Activated CD8-positive, alpha-beta memory T cell treated with anti-CD3 and anti-CD28 coated beads for 48 hours (primary cell): ENCODE measurements around the gene CHST12.
"Not testable (repeated sequence)": the region's sequence is repeated elsewhere in the genome, so short reads cannot be mapped to it uniquely, and the experiment has no call there.

Experiments used
- DNase-seq, 3 experiments: peaks; one replicate each; pipeline ENCODE4 v3.0.0-alpha.2; 2020; ENCODE audit warnings: low read depth in 2 of 3, low spot score in 2 of 3

Gene CHST12

DNA sequence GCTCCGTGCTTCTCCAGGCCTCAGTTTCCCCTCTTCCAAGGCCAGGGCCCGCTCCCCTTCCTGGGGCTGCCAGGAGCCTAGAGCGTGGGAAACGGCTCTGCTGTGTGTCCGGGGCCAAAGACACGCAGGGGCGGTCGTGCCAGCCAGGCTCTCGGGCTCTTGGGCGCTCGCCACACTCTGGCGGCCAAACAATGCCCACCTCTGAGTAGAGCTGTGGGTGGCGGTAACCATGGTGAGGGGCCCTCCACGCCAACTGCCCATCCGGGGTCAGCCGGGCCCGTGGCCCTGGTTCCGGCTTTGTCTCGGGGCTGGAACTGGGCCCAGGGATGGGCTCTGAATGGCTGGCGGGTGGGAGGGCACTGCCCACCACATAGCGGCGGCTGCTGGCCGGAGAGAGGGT lies 56.8 kb downstream of the CHST12 start:
- no peak for DNase-seq

DNA sequence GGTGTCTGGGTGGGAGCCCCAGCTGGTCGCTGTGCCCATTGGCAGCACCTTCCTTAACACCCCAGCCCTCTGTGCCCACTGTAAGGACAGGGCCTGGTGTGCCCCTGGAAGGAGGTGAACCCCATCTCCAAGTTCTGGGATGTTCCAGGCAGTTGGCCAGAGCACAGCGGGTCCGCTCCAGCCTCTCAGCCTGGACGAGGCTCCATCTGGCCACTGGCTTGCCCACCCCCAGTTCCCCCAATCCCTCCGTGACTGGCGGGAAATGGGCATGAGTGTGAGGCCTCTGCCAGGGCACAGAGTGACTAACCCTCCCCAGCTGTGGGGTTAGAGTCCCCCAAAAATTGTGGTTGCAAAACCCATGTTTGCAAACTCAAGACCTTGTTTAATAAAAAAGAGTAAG lies 57.2 kb downstream of the CHST12 start:
- DNase-seq, result no peak

DNA sequence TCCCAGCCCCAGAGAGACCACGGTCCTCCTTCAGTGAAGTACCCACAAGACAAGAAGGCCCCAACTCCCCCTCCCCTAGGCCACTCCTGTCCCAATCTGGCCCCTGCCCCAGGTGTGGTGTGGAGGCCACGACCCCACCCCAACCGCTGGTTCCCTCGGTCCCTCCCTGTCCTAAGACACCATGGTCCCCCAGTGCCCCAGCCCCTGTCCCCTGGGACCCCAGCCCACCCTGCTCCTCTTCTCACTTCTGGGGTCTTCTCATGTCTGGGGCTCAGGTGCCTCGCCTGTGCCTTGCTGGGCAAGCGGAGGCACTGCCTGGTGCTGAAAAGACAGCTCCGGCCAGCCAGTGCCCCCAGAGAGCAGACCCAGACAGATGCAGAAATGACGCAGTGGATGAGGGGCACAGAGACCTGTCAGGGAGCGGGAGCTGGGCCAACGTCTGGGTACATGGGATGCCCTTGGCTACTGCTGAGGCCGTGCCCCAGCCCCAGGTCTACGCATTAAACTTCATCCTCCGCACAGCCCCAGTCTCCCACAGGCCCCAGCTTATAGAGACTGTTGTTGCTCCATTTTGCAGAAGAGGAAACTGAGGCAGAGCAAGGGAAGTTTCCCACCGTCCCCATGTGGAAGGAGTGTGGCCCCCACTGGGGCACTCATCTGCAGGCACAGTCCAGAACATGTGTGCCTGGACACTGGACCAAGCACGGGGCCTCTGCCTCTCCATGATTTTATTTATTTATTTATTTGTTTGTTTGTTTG lies 58.0 kb downstream of the CHST12 start:
- no peak for DNase-seq

DNA sequence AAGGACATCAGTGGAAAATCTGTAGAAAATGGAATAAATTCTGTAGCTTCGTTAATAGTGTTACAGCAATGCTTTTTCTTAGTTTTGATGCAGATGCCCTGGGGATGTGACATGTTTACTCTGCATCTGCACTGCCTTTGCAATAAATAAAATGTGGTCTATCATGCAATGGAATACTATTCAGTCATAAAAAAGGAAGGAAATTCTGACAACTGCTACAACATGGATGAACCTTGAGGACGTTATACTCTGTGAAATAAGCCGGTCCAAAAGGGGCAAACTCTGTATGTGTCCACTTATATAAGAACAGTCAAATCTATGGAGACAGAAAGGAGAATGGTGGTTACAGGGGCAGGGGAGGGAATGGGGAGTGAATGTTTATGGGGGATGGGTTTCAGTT lies 59.3 kb downstream of the CHST12 start:
- no peak for DNase-seq

DNA sequence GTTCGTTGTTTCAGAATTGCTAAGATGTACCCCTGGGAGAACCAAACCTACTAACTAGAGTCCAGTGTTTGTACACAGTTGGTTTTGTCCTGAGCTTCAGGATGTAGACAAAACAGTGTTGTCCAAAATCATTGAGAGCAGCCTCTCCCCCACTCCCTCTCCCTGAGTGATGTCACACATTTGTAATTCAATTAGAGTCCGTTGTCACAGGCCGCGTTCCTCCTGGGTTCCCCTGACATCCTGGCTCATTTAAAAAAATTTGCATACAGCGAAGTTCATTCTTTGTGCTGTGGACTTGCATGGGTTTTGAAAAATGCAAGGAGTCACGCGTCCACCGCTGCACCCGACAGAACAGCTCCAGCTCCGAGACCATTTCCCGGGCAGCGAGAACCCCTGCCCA lies 62.5 kb downstream of the CHST12 start:
- DNase-seq, result no peak

DNA sequence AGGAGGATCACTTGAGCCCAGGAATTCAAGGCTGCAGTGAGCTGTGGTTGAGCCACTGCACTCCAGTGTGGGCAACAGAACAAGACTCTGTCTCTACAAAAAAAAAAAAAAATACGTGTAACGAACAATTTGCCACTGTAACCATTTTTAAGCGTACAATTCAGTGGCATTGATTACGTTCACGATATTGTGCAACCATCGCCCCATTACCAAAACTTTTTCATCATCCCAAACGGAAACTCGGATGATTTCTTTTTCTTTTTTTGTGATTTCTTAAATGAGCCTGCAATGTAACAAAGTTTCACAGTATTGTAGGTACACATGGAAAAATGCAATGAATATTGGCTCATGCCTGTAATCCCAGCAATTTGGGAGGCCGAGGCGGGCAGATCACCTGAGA lies 63.3 kb downstream of the CHST12 start:
- DNase-seq, result no peak

DNA sequence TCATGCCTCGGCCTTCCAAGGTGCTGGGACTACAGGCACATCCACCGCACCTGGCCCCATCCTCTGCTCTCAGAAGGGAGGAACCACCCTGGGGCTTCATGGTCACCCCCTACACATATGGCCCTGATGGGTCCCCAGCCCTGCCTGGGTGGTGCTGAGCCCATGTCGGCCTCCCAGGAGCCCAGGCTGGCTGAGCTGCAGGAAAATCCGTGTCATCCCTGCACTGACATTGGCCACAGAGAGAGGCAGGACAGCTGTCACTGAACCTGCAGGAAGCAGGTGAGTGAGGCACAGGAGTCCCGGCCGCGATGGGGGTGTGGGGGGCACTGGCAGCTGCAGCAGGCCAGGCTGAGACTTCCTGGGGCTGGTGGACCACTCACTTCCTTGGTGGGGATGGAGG lies 64.8 kb downstream of the CHST12 start:
- no peak for DNase-seq

DNA sequence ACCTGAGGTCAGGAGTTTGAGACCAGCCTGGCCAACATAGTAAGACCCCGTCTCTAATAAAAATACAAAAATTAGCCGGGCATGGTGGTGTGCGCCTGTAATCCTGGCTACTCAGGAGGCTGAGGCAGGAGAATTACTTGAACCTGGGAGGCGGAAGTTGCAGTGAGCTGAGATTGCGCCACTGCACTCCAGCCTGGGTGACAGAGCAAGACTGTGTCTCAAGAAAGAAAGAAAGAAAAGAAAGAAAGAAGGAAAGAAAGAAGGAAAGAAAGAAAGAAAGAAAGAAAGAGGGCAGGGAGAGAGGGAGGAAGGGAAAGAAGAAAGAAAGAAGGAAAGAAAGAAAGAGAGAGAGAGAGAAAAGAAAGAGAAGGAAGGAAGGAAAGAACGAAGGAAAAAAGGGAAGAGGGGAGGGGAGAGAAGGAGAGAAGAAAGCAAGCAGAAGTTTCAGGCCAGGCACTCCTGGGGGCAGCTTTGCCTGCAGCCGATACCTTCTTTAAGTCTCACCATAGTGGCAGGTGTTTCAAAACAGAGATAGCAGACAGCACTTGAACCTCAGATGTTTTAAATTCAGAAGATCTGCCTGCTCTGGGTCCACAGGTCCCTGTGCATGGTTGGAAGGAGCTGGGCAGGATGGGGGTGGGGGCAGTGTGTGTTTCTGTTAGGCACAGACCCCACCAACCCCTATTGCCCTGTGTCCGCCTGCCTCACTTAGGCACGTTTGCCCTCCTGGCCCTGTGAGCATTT lies 66.2 kb downstream of the CHST12 start:
- not testable (repeated sequence) for DNase-seq

DNA sequence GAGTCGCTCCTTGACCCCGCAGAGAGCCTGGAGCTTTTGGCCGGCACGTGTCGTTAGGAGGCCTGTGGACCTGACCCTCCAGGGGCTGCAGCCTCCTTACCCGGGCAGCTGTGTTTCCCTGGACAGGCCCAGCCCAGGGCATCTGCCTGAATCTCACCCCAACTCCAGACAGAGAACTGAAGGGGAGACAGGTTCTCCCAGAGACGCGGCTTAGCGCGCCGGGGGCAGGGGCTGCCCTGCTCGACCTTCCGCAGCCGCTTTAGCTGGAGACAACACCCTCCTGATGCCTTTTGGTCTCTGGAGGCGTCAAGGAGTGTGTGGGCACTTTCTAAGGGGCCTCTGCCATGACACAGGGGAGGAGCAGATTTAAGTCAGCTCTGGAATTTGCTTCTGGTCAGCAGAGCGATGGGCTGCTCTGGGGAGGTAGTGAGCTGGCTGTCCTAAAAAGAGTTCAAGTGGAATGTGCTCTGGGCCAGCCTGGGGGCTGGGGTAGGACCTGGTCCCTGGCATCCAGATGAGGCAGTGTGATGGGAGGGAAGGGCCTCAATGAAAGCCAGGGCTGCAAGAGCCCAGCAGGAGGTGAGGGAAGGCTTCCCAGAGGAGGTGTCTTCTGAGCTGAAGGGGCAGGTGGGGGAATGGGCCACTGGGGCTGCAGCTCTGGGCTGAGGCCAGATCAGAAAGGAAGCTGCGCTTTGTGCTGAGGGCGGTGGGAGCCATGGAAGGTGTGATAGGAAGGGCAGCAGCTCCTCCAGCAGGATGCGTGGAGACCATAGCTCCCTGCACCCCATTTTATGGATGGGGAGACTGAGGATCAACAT lies 67.0 kb downstream of the CHST12 start:
- no peak for DNase-seq

DNA sequence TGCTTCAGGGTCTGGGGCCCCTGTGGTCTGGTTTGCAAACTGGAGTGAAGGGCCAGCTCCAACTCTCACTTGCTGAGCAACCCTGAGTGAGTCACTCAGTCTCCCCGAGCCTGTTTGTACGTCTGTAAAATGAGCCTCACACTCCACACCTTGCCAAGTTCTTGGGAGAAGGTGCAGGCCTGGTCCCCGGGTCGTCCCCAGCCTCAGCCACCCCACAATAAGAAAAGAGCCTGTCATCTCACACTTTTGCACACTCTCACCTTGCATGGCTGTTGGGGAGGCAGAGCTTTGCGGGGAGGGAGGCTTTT lies 67.6 kb downstream of the CHST12 start:
- DNase-seq, result no peak

DNA sequence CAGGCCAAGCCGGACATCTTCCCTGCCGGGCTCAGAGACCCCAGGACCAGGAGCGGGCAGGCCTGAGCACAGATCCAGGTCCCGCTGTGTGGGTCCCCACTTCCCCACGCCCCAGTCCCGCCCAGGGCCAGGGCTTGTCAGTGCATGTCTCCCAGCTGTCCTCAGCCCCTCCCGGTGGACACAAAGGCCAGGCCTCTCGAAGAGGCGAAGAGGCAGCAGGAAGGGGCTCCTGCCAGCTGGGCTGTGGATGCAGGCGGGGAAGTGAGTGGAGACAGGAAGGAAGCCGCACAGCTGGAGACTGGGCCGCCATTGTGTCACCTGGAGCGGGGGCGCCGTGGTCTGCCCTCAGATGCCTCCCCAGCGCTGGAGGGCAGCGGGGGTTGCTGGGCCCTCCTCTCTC lies 68.0 kb downstream of the CHST12 start:
- DNase-seq, result no peak

DNA sequence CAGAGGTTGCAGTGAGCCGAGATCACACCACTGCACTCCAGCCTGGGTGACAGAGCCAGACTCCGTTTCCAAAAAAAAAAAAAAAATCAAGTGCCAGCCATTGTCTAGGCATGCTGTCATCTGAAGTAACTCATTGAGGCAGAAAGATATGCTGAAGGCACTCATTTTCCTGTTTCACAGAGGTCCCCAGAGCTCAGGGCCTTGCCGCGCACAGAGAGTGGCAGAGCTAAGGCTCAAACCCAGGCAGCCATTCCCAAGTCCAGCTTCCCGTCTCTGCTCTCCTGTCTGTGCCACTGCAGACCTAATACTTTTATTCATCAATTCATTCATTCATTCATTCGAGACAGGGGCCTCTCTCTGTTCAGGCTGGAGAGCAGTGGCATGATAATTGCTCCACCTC lies 69.3 kb downstream of the CHST12 start:
- no peak for DNase-seq

DNA sequence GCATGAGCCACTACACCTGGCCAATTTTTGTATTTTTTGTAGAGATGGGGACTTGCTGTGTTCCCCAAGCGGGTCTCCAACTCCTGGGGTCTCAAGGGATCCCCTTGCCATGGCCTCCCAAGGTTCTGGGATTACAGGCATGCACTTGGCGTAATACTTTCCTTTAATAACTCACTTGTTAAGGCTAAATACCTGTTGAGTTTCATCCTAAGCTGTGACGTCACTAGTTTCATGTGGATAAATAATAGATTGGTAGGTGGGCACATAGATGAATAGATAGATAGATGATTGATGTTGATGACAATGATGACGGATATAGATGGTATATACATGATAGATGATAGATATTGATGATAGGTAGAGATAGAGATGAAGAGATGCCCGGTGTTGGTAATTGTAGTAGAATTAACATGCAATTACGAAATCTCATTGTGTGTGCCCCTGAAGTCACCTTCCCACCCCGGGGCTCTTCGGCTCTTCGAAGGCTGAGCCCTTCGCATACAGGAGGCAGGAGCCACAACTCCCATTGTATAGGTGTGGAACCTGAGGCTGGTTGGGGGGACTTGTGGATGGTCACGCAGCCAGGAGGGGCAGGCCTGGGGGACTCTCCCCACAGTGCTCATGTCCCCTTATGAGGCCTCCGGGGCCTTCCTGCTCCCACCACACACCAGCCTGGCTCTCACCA lies 70.2 kb downstream of the CHST12 start:
- DNase-seq, result no peak

DNA sequence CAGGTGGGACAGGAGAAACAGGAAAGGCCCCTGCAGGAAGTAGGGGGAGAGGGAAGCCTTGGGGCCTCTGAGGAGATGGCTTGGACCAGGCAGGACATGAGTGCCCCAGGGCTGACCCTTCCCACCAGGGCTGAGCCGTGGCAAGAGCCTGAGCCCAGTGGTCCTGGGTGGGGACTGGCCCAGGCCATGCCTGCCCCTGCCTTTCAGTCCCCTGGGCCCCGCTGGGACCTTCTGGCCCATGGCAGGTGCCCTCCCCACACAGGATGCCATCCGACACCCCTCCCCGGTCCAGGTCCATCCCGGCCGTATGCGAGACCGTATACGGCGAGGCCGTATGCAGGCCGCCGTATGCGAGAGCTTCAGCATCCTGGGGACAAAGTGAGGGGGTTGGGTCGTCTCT lies 70.8 kb downstream of the CHST12 start:
- no peak for DNase-seq

DNA sequence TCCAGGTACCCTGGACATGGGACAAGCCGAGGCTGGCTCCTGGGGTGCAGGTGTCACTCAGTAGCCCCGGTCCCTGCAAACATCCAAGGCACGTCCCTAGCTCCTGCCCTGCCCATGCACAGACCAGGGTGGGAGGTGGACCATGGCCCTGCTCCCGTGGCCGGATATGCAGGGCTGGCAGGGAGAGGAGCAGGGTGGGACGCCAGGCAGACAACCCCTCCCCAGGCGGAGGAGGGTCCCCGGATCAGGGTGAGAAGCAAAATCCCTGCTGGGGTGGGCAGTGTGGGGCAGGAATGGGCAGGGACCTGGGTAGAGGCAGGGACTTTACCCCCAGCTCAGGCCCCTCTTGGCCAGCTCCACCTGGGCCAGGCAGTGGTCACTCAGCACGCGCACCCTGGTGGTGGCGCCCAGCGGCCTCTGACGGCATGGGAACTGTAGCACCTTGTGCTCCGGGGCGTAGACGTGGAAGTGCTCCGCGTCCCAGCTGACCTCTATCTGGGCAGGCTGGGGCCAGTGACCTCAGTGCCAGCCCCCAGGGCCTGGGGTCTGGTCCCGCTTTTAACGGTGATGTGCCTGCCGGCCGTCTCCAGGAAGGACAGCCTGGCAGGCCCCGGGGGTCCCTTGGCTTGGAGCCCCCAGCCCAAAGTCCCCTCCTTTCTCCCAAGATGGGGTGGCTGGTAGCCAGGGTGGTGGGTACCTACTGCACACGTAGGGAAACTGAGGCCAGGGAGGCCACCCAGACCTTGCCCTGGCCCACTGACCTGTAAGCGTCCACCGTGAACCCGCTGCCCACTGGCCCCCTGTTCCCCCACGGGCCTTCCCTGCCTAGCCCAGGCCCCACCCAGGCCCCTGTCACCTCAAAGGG lies 71.6 kb downstream of the CHST12 start:
- no peak for DNase-seq

DNA sequence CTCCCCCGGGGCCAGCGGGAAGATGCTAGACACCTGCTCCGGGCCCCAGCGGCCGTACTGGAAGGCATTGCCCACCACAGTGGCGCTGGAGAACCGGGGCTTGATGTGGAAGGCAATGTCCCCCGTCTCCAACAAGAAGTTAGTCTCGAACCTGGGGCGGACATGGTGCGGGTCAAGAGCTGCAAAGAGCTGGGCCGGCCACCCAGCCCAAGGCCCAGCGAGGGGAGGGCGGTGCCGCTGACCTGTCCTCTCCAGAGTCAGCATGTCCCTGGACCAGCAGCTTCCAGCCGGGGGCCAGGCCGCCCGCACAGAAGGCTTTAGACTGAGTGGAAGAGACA lies 72.2 kb downstream of the CHST12 start:
- DNase-seq, result no peak

DNA sequence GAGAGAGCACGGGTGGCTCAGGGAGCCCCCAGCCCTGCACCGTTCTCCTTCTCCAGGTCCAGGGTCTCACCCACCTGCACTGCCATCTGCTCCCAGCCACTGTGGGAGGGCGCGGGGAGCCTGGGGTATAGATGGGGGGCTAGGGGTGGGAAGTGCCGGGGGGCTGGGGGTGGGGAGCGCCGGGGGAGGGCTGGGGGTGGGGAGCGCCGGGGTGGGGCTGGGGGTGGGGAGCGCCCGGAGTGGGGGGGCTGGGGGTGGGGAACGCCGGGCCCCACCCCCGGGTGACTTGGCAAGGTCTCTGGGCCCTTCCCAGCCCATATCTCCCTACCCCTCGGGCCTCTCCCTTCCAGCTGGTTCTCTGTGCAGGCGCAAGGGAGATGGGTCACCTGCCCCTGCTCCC lies 72.9 kb downstream of the CHST12 start, which contains the start of gene GRIFIN:
GRIFIN (minus strand) TSS at position 101 of the 400 bp plus-strand sequence; CDS start at position 86, 15 bp downstream.
- DNase-seq, result no peak

DNA sequence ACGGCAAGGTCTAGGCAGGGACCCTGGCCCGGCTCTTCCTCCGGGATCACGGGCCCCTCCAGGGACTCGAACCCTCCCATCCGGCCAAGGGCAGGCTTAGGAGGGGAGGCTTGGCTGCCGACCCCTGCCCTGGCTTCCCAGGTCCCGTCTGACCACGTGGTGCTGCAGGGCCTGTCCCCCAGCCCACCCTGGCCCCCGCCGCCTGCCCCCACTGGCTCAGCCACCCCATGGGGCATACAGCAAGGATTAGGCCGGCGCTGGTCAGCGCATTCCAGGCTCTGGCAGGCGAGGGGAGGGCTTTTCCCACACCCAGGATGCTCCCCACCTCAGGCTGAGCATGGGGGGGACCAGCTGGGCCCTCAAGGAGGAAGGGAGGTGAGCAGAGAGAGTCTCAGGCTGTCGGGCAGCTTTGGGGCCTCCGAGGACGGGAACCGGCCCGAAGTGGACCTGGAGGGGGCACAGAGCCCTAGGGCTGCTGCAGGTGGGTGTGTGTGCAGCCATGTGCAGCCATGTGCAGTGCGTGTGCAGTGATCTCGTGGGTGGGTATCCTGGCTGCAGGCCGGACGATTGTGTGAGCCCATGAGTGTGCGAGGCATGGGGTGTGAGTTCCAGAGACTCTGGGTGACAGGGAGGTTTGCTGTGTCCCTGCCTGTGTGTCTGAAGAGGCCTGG lies 73.5 kb downstream of the CHST12 start:
- no peak for DNase-seq

DNA sequence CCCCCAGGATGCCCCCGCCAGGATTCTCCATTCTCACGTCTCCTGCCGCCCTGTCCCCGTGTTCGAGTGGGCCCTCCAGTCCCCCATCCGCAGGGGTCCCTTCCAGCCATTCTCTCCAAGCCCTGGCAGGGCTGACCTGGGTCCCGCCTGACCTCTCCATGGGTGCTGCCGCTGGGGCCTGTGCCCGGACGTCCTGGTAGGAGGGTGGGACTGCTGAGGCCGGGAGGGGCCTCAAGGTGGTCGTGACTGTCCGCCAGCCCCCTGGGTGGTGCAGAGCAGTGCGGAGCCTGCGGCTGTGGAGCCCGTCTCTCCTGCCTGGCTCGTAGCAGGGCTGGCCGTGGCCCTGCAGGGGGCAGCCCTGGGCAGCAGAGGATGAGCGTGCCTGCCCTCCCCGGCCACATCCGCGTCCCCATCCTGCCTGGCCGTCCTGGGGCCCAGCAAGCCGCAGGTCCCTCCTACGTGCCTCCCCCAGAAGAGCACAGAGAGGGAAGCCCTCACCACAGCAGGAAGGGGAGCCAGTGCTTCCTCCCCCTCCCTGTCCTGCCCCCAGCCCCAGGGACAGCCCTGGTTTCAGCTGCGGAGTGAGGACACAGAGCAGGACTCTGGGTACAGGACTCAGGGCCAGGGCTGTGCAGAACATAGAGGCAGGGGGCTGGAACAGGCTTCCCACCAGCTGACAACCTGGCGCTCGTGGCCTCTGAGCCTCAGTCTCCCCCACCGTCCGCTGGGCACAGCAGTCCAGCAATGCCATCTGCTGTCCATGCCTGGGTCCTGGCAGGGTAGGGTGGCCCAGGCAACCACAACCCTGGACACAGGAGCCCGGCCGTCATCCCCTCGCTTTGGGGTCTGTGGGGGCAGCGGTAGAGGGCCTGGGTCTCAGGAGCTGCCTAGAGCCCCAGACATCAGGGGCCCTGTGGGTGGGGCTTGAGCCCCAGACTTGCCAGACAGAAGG lies 74.3 kb downstream of the CHST12 start:
- DNase-seq, result peak in 2 of 3 experiments; percentile 47
